Lung microvascular endothelial cell (primary cell): ENCODE data around the gene DUSP16. TPM values are rescaled to one million over a fixed set of nuclear protein-coding genes. Genes with fewer than 3 reads are reported as not detected.
A peak's percentile ranks its signal among the peaks of the same experiment; 100 is the strongest.
"Not testable (repeated sequence)": the region's sequence is repeated elsewhere in the genome, so short reads cannot be mapped to it uniquely, and the experiment has no call there.

Experiments
- DNase-seq, 2 donors: peaks; one replicate each; pipeline versions ENCODE4 v3.0.0 to v3.0.0-alpha.2; 2010; ENCODE audit warnings: low read depth in 2 of 2
- total RNA-seq: library from RNA; depleted of rRNA; stranded (reverse); fragments of >200 nt; gene quantifications from 2 replicates; pipeline ENCODE4 v1.2.1, GENCODE V29; 2014

DUSP16 gene
- total RNA-seq, 1 donor from 2014 or later, result 5.8 TPM

DNA sequence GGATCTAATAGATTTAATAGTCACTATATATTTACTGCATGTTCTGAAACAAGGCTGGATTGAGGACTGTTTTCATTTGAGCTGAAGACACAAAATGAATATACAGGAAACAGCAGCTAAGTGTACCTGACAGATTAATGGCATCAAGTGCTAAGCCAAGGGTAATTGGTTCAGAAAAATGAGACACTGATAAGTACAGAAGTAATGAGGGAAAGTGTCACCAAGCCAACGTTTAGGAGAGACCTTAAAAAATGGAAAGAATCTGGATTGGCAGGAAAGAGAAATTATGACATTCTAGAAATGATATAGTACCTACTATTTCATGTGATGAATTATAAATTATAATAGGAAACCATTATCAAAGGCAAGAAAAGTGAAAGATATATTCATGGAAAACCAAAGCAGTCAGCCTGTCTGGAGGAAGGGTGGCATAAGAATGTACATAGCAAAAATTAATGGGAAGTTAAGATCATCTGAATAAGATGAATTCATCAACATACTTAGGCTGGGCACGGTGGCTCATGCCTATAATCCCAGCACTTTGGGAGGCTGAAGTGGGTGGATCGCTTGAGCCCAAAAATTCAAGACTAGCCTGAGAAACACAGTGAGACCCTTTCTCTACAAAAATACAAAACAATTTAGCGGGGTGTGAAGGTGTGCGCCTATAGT lies 21.0 kb upstream of the DUSP16 start:
- no peak for DNase-seq

DNA sequence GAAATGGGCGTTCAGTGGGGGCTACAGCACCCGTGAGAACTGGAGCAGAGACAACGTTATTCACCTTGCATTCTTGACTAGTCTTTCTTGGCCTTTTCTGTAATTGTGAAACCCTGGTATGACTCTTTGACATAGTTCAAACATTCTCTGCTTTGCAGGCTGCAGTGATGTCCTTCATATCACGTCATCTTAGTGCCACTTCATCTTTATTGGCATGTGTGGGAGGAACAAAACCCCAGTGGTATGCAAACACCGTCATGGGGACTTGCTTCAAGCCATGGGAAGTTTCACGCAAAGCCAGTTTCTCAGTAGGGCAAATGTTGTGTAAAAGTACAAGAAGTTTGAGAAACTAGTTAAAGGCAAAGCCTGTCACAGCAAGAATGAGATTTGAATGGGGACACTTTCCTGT lies 20.2 kb upstream of the DUSP16 start:
- no peak for DNase-seq

DNA sequence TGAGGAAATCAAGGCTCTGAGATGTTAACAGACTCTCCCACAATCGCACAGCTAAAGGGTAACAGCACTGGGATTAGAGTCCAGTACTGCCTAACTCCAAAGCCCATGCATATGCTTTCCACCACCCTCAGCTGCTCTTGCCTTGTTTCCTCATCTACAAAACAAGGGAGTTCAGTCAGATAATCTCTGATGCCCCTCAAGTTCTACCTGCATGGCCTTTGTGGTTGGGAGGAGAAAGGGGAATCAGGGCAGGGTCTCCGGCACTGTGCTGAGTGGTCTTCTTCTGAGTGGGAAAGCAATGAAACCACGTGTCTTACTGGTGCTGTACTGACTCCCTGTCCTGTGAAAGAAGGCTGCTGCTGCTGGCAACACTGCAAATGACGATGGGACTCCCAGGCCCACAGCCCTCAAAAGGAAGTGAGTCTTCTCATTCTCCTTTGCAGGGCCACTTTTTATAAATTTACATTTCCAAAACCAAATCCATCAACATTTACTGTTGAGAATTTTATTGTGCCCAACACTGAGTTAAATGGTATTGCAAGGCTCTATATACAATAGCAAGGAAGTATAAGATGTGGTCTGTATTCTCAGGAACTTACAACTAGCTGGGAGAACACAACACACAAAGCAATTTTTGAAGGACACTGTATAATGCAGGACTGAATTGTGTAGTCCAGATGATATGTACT lies 19.7 kb upstream of the DUSP16 start:
- DNase-seq, result no peak

DNA sequence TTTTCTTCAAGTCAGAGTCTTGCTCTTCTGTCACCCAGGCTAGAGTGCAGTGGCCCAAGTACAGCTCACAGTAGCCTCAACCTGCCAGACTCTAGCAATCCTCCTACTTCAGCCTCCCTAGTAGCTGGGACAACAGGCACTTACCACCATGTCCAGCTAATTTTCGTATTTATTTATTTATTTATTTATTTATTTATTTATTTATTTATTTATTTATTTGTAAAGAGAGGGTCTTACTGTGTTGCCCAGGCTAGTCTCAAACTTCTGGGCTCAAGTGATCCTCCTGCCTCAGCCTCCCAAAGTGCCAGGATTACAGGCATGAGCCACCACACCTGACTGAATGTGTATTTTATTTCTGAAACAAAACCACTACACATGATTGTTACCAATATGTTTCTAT lies 18.1 kb upstream of the DUSP16 start:
- DNase-seq, result not testable (repeated sequence)

DNA sequence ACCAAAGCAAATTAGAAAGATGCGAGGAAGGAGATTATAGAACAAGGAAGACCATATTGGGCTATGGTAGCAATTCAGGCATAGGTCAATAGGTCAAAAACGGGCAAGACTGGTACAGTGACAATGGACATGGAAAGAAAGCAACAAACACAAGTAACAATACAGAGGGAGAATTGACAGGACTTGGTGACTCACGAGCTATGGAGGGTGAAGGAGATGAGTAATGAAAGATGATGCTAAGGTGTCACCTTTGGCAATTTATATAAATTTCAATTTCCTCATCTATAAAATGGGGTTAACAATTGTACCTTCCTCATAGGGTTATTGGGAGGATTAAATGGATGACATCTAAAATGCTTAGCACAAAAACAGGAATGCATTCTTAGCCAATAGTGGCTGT lies 15.1 kb upstream of the DUSP16 start:
- no peak for DNase-seq

DNA sequence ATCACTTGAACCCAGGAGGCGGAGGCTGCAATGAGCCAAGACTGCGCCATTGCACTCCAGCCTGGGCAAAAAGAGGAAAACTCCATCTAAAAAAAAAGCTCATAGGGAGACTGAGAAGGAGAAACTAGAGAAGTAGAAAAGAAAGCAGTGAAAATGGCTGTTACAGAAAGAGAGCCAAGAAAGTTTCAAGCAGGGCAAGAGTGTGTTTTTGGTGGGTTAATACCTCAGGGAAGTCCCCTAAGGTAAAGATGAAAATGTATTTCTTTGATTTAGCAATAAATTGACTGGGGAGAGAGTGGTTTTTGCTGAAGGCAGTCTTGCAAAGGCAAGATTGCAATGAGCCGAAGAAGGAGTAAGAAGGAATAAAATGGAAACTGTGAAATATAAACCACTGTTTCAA lies 10.0 kb upstream of the DUSP16 start:
- no peak for DNase-seq

DNA sequence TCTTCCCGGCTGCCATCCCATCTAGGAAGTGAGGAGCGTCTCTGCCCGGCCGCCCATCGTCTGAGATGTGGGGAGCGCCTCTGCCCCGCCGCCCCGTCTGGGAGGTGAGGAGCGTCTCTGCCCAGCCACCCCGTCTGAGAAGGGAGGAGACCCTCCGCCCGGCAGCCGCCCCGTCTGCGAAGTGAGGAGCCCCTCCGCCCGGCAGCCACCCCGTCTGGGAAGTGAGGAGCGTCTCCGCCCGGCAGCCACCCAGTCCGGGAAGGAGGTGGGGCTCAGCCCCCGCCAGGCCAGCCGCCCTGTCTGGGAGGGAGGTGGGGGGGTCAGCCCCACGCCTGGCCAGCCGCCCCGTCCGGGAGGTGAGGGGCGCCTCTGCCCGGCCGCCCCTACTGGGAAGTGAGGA lies 3.3 kb upstream of the DUSP16 start:
- DNase-seq, result not testable (repeated sequence)

DNA sequence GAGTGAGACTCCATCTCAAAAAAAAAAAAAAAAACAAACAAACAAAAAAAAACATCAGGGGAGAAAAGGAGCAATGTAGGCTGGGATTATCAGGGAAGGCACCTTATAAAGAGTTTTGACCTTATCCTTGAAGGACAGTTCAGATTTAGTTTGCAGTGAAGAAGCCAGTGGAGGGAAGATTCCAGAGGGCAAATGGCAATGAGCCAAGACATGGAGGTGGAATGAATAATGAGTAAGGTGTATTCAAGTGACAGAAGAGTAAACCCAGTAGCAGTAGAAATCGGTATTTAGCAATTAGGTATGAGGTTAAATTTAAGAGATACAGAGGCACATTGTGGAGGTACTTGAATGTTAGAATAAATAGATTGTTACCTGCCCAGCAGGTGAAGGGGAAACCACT lies 2.2 kb upstream of the DUSP16 start:
- DNase-seq, result no peak

DNA sequence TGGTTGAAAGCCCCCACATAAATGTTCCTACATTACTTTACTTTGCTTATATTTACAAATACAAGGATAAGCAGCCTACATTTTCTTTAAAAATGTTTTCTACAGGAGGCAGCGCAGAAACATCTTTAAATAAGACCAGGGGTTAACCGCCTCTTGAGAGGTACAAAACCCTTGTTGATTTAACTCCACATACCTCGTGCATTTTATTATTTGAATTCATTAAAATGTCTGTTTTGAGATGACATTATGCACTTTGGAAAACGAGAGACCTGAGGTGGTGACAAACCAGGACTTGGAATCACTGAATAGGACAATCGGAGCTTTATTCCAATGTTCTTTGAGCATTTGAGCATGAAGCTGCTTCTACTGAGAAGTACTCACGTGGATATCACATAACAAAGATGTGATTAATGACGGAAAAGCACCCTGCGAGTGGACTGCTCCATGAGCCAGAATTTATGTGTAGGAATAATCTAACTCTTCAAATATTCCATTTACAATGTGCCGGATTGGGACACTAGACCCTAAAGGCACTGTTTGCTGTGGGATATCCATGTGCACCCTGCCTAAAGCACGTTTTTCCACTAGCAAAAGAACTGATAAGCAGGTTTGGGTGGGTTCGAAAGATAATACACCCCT lies 746 bp upstream of the DUSP16 start:
- DNase-seq, result peak; percentile 45 to 57

DNA sequence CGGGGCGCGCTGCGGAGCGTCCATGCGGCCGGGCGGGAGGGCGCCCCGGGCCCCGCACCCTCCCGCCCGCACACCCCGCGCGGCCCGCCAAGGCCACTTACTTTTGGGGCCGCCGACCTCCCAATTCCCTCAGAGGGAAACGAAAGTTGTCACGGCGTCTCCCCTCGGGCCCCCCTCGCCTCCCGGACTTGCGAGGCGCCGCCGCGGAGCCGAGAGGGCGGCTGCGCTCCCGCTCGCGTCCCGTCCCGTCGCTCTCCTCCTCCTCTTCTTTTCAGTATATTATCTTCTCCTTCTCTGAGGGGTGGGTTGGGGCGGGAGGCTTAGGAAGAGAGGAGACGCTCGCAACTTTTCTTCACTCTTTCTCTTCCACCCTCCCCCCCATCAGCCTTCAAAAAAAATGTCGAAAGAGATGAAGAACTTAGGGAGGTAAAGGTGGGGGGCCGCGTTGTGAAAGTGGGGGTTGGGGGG lies 613 bp downstream of the DUSP16 start:
- peak; percentile 41 to 58 for DNase-seq

DNA sequence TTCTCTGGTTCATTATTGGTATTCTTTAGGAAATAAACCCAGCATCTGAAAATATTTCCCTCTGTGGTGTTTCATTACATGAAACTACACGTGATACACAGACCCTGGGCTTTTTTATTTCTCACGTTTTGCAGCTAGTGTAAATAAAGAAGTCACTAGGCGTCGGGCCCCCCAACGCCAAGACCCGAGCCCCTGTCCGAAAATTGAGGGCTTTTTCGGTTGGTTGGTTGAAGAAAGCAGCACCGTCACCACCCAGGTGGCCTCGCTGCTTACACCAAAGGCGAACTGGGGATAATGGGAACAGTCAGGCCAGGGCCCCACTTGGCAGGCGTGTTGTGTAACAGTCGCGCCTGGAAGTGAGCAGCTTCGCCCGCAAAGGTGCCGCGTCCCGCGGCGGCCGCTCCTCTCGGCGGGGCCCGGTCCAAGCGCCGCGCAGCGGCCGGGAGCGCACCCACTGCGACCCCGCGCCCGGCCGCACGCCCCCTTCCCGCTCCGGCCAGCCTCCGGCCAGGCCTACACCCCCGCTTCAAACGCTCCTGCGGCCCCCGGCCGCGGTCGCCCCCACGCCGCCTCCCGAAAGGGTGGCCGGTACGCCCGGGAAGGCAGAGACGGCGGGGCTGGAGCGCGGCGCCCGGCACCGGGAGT lies 1.2 kb downstream of the DUSP16 start:
- DNase-seq, result peak; percentile 60

DNA sequence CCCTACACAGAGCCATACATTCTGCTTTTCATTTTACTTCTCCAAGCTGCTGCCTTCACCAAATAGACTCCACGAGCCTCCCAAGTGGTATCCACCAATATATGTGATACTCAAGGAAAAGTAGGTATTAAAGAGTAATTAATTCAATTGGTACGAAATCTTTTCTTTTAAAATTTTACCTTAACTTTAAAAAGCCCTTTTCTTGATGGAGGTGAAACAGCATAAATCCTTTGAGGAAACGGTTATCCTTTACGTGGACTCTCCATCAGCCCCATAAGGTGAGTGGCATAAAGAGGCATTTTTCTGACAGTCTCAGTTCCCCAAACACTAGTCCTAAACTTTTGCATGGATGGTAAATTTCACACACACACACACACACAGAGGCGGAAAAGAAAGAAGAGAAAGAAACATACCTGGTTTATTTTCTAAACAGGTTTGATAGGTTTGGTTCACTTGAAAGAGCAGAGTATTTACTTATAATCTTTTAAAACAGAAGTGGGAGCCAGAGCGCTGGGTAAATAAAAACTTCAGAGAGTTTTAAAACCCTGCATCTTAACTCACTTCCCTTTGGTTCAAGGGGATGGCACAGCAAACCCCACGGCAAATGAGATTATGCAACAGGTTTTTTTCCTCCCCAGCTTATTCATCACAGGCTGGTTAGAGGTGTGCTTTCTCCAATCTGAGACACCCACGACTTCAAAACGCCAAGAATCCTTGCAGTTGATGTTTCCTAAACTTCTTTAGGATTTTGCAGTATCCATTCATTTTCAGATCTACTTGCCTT lies 1.9 kb downstream of the DUSP16 start:
- DNase-seq, result peak; percentile 57 to 78

DNA sequence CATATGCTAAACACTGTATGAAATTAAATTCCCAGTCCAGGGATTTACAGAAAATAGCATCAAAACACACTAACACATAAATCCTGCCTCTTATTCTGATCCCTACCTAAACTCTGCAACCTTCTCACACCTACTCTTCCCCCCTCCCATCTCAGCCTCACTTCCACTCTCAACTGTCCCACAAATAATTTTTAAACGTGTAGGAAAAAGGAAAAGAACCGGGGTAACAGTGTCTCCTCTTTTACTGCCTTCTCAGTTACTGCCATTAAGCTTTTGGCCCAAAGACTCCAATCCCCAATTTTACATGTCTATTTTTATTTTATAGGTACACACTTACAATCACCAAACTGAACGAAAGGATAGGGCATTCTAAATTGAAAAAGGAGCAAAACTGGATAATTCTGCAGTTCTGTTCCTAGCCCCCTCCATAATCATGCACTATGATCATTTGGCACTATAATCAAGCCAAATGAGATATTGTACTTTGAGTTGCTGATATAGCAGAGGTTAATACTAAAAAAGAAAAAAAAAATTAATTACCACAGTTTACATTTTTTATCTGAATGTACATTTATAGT lies 2.9 kb downstream of the DUSP16 start:
- no peak for DNase-seq

DNA sequence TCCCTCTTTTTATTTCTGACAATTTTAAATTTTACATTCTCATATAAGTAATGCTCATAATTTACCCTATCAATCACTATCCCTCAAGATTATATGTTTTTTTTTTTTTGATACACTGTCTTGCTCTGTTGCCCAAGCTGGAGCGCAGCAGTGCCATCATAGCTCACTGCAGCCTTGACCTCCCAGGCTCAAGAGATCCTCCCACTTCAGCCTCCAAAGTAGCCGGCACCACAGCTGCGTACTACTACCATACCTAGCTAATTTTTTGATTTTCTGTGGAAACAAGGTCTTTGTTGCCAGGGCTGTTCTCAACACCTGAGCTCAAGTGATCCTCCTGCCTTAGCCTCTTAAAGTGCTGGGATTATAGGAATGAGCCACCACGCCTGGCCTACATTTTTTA lies 4.4 kb downstream of the DUSP16 start:
- DNase-seq, result no peak

DNA sequence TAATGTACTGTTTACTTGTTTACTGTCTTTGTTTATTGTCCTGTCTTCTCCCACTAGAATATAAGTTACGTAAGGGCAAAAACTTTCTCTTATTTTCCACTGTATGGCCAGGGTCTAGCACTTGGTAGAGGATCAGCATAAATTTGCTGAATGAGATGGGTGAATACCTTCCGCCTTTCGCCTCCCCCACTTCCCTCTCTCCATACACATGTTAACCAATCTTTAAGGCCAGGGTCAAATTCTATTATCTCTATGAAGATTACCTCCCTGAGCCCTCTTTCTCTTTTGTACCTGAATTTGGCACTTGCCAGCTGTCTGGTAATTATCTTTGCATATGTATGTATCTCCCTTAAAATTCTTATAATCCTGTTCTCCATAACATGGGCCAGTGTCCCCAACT lies 4.9 kb downstream of the DUSP16 start:
- DNase-seq, result no peak

DNA sequence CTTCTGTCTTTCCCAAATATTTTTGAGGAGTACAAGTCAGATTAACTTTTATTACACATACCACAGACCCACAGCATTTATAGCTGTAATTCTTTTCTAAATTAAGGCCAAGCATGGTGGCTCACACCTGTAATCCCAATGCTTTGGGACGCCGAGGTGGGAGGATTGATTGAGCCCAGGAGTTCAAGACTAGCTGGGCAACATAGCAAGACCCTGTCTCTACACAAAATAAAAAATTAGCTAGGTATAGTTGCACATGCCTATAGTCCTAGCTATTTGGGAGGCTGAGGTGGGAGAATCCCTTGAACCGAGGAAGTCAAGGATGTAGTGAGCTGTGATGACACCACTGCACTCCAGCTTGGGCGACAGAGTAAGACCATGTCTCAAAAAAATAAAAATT lies 7.0 kb downstream of the DUSP16 start:
- no peak for DNase-seq

DNA sequence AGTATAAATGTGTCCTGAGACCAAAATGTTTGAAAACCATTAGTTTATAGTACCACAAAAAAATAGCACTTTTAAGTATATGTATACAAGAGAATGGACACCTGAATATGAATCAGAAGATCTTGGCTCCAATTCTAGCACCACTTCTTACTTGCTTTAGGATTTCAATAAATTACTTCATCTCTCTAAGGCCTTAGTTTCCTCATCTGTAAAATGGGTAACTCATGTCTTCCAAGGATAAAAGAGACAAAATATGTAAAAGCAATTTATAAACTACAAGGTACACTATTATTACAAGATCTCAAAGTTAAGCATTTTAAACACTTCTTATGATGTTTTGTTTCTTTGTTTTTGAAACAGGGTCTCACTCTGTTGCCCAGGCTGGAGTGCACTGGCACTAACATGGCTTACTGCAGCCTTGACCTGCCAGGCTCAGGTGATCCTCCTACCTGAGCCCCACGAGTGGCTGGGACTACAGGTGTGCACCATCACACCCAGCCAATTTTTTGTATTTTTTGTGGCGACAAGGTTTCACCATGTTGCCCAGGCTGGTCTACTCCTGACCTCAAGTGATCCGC lies 9.4 kb downstream of the DUSP16 start:
- DNase-seq, result no peak

DNA sequence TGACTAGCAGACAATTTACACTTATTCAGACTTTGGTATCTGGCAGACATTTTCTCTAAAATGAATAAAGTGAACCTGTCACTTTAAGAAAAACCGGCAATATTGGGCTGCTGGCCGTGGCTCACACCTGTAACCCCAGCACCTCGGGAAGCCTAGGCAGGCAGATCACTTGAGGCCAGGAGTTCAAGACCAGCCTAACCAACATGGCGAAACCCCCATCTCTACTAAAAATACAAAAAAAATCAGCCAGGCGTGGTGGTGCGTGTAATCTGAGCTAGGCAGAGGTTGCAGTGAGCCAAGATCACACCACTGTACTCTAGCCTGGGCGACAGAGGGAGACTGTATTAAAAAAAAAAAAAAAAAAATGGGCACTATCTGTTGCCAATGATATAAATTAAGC lies 11.5 kb downstream of the DUSP16 start:
- no peak for DNase-seq

DNA sequence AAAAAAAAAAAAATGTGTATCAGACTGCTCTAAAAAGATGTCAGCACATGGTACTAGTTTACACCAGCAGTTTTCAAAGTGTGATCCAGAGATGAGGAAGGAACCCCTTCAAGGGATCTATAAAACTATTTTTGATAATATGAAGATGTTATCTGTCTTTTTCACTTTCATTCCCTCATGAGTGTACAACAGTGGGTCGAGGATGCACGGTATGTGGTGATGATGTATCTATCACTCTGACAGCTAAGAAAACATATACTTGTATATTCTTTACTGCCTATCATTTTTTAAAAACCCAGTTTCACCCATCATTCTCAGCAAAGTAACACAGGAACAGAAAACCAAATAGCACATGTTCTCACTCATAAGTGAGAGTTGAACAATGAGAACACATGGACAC lies 12.4 kb downstream of the DUSP16 start:
- no peak for DNase-seq

DNA sequence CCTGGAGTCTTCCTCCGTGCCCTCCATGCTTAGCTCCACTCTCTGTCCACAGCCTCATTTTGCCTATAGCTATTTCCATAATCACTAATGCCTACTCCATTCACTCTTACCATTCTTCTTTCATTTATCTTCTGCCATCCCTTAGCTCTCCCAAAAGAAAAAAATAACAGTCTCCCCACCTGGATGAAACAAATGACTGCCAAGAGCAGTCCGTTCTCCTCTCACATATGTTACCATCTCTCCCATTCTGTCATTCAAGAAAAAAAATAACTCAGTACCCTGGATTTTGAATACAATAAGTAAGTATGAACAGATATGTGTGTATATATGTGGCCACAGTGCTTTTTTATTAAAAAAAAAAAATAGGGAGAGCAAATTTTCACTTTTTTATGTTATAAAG lies 13.2 kb downstream of the DUSP16 start:
- DNase-seq, result no peak

DNA sequence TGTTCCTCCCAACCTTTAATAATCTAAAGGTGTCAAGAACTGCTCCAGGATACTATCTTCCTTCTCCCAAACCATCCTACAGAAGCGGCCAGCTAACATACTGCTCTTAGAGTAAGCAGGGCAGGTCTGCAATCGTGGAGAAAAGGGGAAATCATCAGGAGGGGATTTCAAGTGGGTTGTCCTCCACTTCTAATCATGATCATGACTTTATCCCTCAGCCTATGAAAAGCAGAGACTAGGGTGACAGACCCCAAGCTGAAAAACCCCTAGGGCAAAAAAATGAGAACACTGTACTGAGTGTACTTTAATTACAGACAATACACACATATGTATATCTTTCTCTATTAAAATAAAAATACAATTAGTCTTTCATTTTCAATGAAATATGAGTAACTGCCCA lies 13.9 kb downstream of the DUSP16 start:
- DNase-seq, result no peak
